ENCODE measurements around the gene HLCS.

The HLCS gene

DNA sequence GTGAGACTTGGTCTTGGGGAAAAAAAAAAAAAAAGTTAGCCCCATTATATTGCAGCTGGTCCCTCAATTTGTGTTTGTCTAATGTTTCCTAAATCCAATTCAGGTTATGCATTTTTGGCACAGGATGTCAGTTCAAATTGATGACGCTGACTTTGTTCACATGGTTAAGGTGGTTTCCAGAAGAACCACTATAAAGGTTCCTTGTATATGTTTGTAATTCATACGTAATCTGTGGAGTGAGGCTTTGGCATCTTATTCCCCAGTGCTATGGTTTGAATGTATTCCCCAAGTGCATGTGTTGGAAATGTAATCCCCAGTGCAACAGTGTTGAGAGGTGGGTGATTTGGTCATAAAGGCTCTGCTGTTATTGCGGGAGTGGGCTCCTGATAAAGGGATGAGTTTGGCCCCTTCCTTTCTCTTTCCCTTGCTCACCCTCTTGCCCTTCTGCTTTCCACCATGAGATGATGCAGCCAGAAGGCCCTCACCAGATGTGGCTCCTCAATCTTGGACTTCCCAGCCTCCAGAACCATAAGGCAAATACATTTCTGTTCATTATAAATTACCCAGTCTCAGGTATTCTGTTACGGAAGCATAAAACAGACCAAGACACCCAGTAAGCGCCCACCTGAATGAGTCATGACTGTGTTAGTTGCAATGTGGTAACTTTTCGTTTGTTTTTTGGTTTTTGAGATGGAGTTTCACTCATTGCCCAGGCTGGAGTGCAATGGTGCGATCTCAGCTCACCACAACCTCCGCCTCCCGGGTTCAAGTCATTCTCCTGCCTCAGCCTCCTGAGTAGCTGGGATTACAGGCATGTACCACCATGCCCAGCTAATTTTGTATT, 19.5 kb upstream of the HLCS start:
- no peak overlapping the region for H3K9ac ChIP-seq (ENCODE audit: low read depth, low read length, poor library complexity)
- H3K4me3 ChIP-seq (ENCODE audit: low read length in 2 of 2): no peak overlapping the region
- H2BK120ac ChIP-seq (ENCODE audit: low read depth, low read length): no peak overlapping the region
- no peak overlapping the region for H3K4me2 ChIP-seq (ENCODE audit: insufficient read depth, low read length, poor library complexity, severe bottlenecking)
- H3K27ac ChIP-seq (replicated peaks; ENCODE audit: low read length): no peak overlapping the region
- no CpG with 5 or more reads among the region's 9 CpGs for WGBS, 2 donors (ENCODE audit: extremely low coverage in 2 of 2, insufficient read length in 2 of 2, insufficient replicate concordance in 1 of 2)
- H3K4me1 ChIP-seq (ENCODE audit: control insufficient read depth in 2 of 2, insufficient read depth in 1 of 2, low read depth in 1 of 2, low read length in 2 of 2): peaks cover 8% of the 10 kb centered on the region in 2 donors
- H2BK5ac ChIP-seq (ENCODE audit: low read length): no peak overlapping the region
- H4K8ac ChIP-seq (ENCODE audit: low read depth, low read length): no peak overlapping the region
- H4K91ac ChIP-seq (ENCODE audit: low read depth, low read length, poor library complexity): no peak overlapping the region
- H3K14ac ChIP-seq (ENCODE audit: low read length): no peak overlapping the region
- peaks cover 0 to 3% of the 10 kb centered on the region in 2 donors for H3K36me3 ChIP-seq (replicated peaks in 1 of 2; ENCODE audit: control insufficient read depth in 2 of 2, insufficient read depth in 2 of 2, low read length in 2 of 2)
- peaks cover 0 to 4% of the 10 kb centered on the region in 2 donors for H3K9me3 ChIP-seq (replicated peaks in 1 of 2; ENCODE audit: control insufficient read depth in 2 of 2, insufficient read depth in 1 of 2, low read depth in 1 of 2, low read length in 2 of 2)
- no peak overlapping the region for H3K18ac ChIP-seq (ENCODE audit: low read length)
- no peaks in the 10 kb centered on the region for H3K79me1 ChIP-seq (ENCODE audit: low read depth, low read length)
- H2BK12ac ChIP-seq (ENCODE audit: low read length): no peak overlapping the region
- H3K27me3 ChIP-seq (ENCODE audit: control insufficient read depth in 3 of 3, insufficient read depth in 3 of 3, low read depth in 1 of 3, low read length in 3 of 3): peaks cover 0 to 2% (median 0%) of the 10 kb centered on the region in 3 experiments
- H2AFZ ChIP-seq (ENCODE audit: low read length): no peak overlapping the region
- no peak overlapping the region for H2BK15ac ChIP-seq (ENCODE audit: low read length)
- no peak overlapping the region for H3K4ac ChIP-seq (ENCODE audit: low read length)
- no peak overlapping the region for H3K23ac ChIP-seq (ENCODE audit: low read depth, low read length, poor library complexity)
- no peak for DNase-seq (ENCODE audit: low spot score)
- H2AK5ac ChIP-seq (ENCODE audit: low read depth, low read length): no peak overlapping the region

DNA sequence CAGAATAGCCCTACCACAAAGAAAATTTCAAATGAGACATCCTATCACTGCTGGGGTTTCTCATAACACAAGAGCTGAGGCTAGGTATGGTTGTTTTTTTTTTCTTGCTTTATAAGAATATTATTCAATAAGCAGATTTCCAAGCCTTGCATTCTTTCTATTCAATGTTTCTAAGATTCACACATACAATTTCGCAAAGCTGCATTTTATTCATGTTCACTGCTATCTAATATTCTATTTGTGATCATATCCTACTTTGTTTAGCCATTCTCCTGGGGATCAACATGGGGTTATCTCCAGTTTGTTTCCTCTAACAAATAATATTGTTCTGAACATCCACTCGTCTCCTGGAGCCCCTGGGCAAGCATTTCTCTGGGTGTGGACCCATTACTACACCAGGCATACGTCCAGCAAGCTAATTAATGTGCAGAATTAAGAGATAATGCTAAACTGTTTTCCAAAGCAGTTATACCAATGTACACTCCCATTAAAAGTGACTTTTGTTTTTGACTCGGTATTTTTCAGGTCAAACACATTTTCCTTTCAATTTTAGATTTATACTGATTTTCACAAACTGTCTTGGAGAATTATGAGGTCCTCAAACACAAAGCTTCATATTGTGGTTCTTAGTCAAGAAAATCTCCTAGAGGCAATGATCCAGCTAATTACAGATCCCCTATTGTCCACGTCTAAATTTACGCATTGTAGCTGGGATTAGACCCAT, 15.7 kb upstream of the HLCS start:
- no CpG with 5 or more reads among the region's 6 CpGs for WGBS, 2 donors (ENCODE audit: extremely low coverage in 2 of 2, insufficient read length in 2 of 2, insufficient replicate concordance in 1 of 2)

DNA sequence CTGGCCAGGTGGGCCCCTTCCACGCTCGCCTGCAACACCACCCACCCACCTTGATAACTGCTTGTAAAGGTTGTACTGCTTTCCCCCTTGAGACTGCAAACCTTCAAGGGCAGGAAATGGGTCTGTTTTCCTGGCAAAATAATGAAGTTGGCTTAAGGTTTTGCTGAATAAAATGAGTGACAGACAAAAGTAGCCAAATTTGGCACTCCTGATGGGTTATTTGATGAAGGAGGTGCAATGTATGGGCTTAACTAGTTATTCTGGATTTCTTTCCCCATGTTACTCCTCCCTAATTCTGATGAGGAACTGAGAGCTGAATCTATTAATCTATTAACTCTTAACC, 14.6 kb upstream of the HLCS start:
- no peak overlapping the region for H4K91ac ChIP-seq (ENCODE audit: low read depth, low read length, poor library complexity)
- peak overlapping the region; percentile 40 for H3K18ac ChIP-seq (ENCODE audit: low read length)
- no peak overlapping the region for H4K8ac ChIP-seq (ENCODE audit: low read depth, low read length)
- H3K79me1 ChIP-seq (ENCODE audit: low read depth, low read length): no peaks in the 10 kb centered on the region
- H3K23ac ChIP-seq (ENCODE audit: low read depth, low read length, poor library complexity): peak overlapping the region; percentile 28
- H3K4ac ChIP-seq (ENCODE audit: low read length): no peak overlapping the region
- H2BK5ac ChIP-seq (ENCODE audit: low read length): no peak overlapping the region
- peak overlapping the region; percentile 85 for H3K9ac ChIP-seq (ENCODE audit: low read depth, low read length, poor library complexity)
- H2BK15ac ChIP-seq (ENCODE audit: low read length): no peak overlapping the region
- no CpG with 5 or more reads among the region's 2 CpGs for WGBS, 2 donors (ENCODE audit: extremely low coverage in 2 of 2, insufficient read length in 2 of 2, insufficient replicate concordance in 1 of 2)
- peaks cover 0 to 3% of the 10 kb centered on the region in 2 donors for H3K36me3 ChIP-seq (replicated peaks in 1 of 2; ENCODE audit: control insufficient read depth in 2 of 2, insufficient read depth in 2 of 2, low read length in 2 of 2)
- H3K4me3 ChIP-seq (ENCODE audit: low read length in 2 of 2): peak overlapping the region in 1 of 2 donors; percentile 76
- H3K27ac ChIP-seq (replicated peaks; ENCODE audit: low read length): no peak overlapping the region
- DNase-seq (ENCODE audit: low spot score): no peak
- H2AK5ac ChIP-seq (ENCODE audit: low read depth, low read length): no peak overlapping the region
- no peak overlapping the region for H3K14ac ChIP-seq (ENCODE audit: low read length)
- H2BK12ac ChIP-seq (ENCODE audit: low read length): no peak overlapping the region
- no peak overlapping the region for H2AFZ ChIP-seq (ENCODE audit: low read length)
- H3K9me3 ChIP-seq (replicated peaks in 1 of 2; ENCODE audit: control insufficient read depth in 2 of 2, insufficient read depth in 1 of 2, low read depth in 1 of 2, low read length in 2 of 2): peaks cover 0 to 3% of the 10 kb centered on the region in 2 donors
- peaks cover 4 to 7% of the 10 kb centered on the region in 2 donors for H3K4me1 ChIP-seq (ENCODE audit: control insufficient read depth in 2 of 2, insufficient read depth in 1 of 2, low read depth in 1 of 2, low read length in 2 of 2)
- peak overlapping the region; percentile 83 for H3K4me2 ChIP-seq (ENCODE audit: insufficient read depth, low read length, poor library complexity, severe bottlenecking)
- peaks cover 0 to 11% (median 2%) of the 10 kb centered on the region in 3 experiments for H3K27me3 ChIP-seq (ENCODE audit: control insufficient read depth in 3 of 3, insufficient read depth in 3 of 3, low read depth in 1 of 3, low read length in 3 of 3)
- H2BK120ac ChIP-seq (ENCODE audit: low read depth, low read length): no peak overlapping the region

More for the DNA sequence above, 15.7 kb upstream of the HLCS start:
- no peak for DNase-seq (ENCODE audit: low spot score)
- Histone ChIP-seq H3K27ac (replicated peaks; ENCODE audit: low read length) (no peak overlapping the region), H3K79me1 (ENCODE audit: low read depth, low read length) (no peaks in the 10 kb centered on the region), H2BK5ac (ENCODE audit: low read length) (no peak overlapping the region), H3K4me1 (ENCODE audit: control insufficient read depth in 2 of 2, insufficient read depth in 1 of 2, low read depth in 1 of 2, low read length in 2 of 2) (peaks cover 4 to 7% of the 10 kb centered on the region in 2 donors), H2AFZ (ENCODE audit: low read length) (no peak overlapping the region), H3K9me3 (replicated peaks in 1 of 2; ENCODE audit: control insufficient read depth in 2 of 2, insufficient read depth in 1 of 2, low read depth in 1 of 2, low read length in 2 of 2) (peaks cover 0 to 4% of the 10 kb centered on the region in 2 donors), H2BK15ac (ENCODE audit: low read length) (no peak overlapping the region), H3K27me3 (ENCODE audit: control insufficient read depth in 3 of 3, insufficient read depth in 3 of 3, low read depth in 1 of 3, low read length in 3 of 3) (peaks cover 0 to 11% (median 2%) of the 10 kb centered on the region in 3 experiments), H3K4me3 (ENCODE audit: low read length in 2 of 2) (no peak overlapping the region), H3K14ac (ENCODE audit: low read length) (no peak overlapping the region), H4K8ac (ENCODE audit: low read depth, low read length) (no peak overlapping the region), H3K36me3 (replicated peaks in 1 of 2; ENCODE audit: control insufficient read depth in 2 of 2, insufficient read depth in 2 of 2, low read length in 2 of 2) (peaks cover 0 to 3% of the 10 kb centered on the region in 2 donors), H2BK120ac (ENCODE audit: low read depth, low read length) (no peak overlapping the region), H3K23ac (ENCODE audit: low read depth, low read length, poor library complexity) (no peak overlapping the region), H2BK12ac (ENCODE audit: low read length) (no peak overlapping the region), H4K91ac (ENCODE audit: low read depth, low read length, poor library complexity) (no peak overlapping the region), H2AK5ac (ENCODE audit: low read depth, low read length) (no peak overlapping the region), H3K4ac (ENCODE audit: low read length) (no peak overlapping the region), H3K4me2 (ENCODE audit: insufficient read depth, low read length, poor library complexity, severe bottlenecking) (no peak overlapping the region), H3K9ac (ENCODE audit: low read depth, low read length, poor library complexity) (no peak overlapping the region), H3K18ac (ENCODE audit: low read length) (no peak overlapping the region)

All from neuronal stem cell (in vitro differentiated cells).